ENCODE results near the gene ME3.

- TF ChIP-seq TAF1 (IDR thresholded peaks at IDR 0.05; ENCODE audit: low read depth) (no peak), CREB1 (IDR thresholded peaks at IDR 0.05; ENCODE audit: low read depth) (no peak), EP300 (IDR thresholded peaks at IDR 0.05; ENCODE audit: borderline replicate concordance) (no peak), RAD21 (IDR thresholded peaks at IDR 0.05; ENCODE audit: low read depth) (no peak), USF1 (IDR thresholded peaks at IDR 0.05) (no peak), REST (IDR thresholded peaks at IDR 0.05; ENCODE audit: low read depth) (no peak), FOXM1 (IDR thresholded peaks at IDR 0.05; ENCODE audit: borderline replicate concordance, low read depth) (no peak), MAX (IDR thresholded peaks at IDR 0.05) (no peak), YY1 (IDR thresholded peaks at IDR 0.05; ENCODE audit: low read depth) (no peak), NFIC (IDR thresholded peaks at IDR 0.05) (no peak), TEAD4 (IDR thresholded peaks at IDR 0.05) (no peak), CEBPB (IDR thresholded peaks at IDR 0.05) (no peak), TCF12 (IDR thresholded peaks at IDR 0.05; ENCODE audit: low read depth) (no peak), EGR1 (IDR thresholded peaks at IDR 0.05) (no peak)
Observed at GRCh38 chr11:86453290-86454030, 219.0 kb downstream of the ME3 start.

Measured in Ishikawa (cell line).